GM21825 (cell line): ENCODE measurements around the gene KCNJ5.

Experiments
- ATAC-seq: cut with Tn5 transposase; IDR thresholded peaks from one replicate; pipeline ENCODE4 v1.9.1; 2021; ENCODE audit warnings: mild to moderate bottlenecking, moderate library complexity; ENCODE audit not compliant: unreplicated experiment

KCNJ5 gene

DNA sequence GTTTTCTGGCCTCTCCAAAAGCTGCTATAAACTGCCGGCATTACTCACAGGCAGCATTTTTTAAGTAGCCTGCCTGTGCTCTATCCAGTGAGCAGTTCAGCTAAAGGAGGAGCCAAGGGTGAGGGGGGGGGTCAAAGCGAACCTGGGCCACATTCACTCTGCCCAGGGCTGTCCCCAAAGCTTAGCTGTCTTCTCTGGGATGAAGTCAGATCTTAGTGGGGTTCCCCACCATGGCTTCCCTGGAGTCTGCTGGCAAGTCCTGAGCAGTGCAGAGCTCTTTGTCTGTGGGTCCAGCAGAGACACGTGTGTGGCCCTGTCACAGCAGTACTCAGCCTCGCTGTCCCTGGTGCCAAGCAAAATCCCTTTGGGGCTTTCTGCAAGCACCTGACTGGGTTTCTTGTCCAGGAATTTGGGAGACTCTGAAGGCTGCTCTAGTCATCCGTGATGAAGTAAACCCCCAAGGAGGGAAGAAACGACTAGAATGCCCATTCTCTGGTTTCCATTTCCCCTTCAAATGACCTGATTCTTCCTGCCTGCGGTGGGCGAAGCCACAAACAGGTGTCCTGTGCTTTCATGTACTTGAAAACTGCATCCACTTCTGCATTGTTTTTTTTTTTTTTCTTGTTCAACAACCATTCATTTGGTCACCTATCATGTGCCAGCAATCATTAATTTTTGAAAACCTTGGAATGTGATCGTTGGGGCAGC lies 2.6 kb downstream of the KCNJ5 start:
- peak; percentile 69 for ATAC-seq

DNA sequence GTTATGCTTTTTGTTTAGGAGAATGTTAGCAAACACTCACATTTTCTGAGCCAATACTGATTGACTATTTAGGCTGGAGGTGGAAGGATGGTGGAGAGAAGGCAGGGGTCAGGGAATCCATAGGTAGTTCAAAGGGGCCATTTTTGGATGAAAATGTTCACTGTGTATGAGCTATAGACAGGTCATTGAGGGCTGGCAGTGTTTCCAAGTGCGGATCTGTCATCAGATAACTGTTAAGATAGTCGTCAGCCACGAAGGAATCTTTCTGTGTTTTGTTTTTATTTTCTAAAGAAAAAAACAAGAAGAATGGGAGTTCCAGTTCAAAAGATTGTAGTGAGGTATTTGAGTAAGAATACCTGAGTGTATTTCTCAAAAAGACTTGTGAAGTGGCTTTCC lies 3.1 kb downstream of the KCNJ5 start:
- ATAC-seq, result no peak

DNA sequence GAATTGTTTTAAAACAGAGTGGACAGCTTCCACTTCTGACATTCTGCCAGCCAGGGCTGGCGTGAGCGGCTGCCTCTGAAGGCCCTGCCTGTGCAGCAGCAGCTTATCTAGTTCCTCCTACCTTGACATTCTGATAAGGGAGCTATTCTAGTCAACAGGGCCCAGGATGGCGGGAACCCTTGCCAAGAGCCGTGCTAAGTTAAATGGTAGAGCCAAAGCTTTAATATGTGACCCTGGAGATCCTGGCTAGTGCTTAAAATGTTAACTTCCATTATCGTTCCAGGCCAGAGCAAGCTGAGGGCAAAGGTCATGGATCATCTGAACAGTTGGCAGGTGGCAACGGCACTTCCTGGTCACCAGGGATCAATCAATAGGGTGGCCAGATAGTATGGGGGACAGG lies 3.5 kb downstream of the KCNJ5 start:
- ATAC-seq, result no peak

DNA sequence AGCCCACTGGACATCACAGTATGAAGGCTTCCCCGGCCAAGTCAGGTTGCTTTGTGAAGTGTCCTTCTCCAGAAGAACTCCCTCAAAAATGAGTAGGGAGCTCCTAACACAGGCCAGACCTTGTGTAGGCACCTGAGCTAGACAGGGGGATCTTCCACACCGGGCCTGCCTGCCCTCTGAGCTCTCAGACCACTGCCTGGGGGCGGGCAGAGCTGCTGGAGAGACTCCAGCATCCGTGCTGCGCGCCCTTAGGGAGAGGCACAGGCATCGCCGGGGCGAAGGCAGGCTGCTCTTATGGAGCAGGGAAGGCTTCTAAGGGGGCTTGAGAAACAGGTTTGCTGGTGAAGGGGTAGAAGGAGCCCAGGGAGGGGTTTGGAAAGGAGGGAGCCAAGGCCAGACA lies 4.4 kb downstream of the KCNJ5 start:
- no peak for ATAC-seq

DNA sequence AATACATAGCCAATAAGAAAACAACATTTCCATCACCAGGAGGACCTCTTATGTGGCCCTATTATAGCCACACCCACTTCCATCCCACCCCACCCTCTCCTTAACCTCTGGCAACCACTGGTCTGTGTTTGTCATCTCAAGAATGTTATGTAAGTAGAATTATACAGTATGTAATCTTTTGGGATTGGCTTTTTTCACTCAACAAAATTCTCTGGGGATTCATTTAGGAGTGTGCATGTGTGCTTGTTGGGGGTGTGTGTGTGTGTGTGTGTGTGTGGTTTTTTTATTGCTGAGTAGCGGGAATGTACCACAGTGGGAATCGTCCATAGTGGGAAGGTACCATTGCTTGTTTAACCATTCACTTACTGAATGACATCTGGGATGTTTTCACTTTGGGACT lies 5.2 kb downstream of the KCNJ5 start:
- no peak for ATAC-seq

DNA sequence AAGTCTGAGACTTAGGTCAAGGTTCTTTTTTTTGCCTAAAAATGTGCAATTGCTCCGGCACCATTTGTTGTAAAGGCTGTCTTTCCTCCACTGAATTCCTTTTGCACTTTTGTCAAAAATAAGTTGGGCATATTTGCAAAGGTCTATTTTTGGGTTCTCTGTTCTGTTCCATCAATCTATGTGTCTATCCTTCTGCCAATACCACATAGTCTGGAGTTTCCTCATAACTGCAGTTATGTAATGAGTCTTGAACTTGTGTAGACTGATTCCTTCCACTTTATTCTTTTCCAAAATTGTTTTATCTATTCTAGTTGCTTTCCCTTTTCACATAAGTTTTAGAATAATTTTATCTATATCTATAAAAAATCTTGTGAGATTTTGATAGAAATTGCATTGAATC lies 6.7 kb downstream of the KCNJ5 start:
- ATAC-seq, result no peak

DNA sequence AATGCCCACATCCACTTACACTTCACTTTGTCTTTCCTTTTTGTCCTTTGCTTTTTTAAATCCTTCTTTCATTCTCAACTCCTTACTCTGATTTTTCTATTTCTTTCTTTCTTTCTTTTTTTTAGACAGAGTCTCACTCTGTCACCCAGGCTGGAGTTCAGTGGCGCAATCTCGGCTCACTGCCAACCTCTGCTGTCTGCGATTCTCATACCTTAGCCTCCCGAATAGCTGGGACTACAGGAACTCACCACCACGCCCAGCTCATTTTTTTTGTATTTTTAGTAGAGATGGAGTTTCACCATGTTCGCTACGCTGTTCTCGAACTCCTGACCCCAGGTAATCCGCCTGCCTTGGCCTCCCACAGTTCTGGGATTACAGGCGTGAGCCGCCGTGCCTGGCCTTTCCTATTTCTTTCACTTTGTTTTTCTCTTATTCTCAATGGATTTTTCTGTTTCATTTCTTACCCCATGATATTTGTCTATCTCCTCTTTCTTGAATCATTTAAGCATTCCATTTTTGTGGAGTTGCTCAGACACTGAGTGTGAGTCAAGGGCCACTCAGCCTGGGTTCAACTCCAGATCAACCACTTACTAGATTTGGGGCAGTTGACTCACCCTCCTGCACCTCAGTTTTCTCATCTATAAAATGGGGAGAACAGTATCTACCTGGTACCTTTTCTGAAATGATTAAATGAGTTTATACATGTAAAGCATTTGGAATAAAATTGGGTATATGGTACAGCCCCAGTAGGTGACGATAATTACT lies 7.6 kb downstream of the KCNJ5 start:
- ATAC-seq, result no peak

DNA sequence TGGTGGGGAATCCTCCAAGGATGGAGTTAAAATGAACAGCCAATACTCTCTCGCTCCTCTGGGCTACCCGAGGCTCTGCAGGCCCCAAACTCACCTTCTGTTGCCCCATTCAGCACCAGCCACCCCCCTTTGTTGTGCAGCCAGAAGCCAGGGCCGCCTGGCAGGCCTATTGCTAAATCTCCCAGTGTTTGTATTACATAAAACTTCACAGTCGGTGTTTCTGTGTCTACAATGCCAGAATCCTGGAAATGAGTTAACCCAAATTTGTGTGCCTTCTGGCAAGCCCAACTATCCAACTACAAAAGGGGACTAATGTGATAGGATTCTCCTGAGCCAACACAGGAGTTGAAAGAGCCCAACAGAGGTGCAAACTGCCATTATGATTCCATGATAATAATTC lies 9.3 kb downstream of the KCNJ5 start:
- ATAC-seq, result no peak

DNA sequence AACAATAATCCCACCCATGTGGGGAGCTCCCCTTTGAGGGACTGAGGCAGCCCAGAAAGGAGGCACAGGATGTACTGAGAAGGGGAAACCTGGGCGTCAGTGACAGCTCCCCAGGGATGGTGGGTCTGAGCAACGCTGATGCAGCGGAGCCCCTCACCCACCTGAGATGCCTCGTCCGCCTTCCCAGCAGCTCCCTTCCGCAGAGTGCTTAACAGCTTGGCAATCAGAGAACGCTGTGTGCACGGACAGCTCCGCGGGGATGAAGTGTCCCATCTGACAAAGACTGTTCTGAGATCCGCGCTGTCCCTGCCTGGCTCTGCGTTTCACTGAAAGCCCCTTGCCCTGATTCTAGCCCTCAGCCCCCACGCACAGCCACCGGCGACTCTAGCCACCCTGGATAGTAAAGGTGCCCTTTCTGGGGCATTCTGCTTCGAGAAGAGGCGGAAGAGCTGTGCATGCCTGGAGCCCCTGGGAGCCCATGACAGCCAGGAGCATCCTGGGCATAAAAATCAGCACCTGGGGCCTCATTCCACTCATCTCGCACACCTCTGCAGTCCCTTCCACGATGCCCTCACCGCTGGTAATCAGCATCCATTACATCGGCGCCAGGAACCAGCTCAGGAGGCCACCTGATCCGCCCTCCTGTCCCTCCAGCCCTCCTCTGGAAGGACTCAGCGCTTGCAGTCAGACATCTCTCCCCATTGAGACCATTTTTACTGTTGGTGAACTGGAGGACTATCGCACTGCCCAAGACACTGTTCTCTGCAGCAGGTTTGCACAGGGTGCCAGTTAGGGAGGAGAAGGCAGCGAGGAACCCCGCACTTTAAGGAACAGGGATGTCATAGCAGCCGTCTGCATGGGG lies 10.7 kb downstream of the KCNJ5 start:
- ATAC-seq, result no peak

DNA sequence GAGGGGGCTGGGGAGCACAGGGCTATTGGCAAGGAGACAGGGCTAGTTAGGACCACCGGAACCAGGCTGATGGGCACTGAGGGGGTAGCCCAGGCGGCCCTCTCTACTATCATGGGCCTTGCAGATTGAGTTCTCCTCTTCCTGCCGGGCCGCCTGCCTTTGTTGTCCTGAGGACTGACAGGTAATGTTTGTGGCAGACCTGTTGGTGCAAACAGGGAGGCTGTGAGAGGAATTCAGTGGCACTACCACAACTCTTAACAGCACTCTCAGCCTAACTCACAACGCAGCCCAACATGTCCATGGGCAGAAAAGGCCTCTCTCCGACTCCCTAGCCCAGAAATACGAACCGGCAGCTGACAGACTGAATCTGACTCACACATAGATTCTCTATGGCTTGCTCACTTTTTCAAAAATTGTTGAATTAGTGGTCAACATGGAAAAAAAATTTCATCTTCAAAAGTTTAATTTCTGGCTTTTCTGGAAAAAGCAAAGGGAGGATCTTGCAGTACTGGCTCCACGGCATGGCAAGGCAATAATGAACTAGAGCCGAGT lies 11.4 kb downstream of the KCNJ5 start:
- ATAC-seq, result no peak

DNA sequence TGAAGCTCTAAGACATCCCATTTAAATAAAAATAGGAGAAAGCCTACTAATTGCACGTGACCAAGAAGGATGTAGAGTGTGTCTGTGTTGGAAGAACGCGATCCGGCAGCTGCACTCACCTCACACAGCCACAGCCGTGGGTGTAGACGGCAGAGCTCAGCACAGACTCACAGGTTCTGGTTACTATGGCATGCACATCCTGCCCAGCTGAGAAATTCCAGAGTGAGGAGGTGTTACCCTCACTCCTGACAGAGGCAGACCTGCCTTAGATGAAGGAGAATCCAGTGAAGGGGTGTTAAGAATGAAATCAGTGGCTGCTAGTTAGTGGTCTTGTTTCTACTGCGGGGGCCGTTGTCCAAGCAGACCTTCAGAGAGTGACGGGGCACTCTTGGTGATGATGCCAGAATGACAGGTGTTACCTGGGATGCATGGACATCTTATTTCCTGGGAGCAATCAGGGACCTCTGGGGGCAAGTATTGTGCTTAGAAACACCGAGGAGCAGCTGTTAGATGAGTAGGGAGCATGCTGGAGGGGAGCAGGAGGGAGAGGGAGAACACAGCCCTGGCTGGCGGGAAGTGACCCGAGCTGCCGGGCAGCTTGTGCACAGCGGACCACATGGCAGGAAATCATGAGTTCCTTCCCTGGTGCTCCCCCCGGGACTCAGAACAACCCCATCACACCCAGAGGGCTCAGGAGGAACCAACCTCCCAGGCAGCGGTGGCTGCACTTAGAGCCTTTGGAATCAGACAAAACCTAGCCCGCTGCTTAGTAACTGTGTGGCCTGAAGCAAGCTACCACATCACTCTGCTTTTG lies 12.3 kb downstream of the KCNJ5 start:
- ATAC-seq, result no peak

DNA sequence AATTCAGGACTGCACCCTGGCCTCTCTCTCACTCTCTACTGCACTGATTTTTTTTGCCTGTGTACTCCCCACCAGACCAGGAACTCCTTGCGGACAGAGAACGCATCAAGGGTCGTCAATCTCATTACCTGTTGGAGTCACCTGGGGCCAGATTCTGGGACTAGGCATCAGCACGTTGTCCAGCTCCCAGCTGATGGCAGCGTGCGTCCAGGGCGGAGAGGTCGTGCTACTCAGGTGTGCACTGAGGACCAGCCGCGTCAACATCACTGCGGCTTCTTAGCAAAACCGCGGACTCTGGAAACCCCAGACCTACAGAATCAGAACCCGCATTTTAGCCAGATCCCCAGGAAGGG lies 13.1 kb downstream of the KCNJ5 start:
- ATAC-seq, result no peak

DNA sequence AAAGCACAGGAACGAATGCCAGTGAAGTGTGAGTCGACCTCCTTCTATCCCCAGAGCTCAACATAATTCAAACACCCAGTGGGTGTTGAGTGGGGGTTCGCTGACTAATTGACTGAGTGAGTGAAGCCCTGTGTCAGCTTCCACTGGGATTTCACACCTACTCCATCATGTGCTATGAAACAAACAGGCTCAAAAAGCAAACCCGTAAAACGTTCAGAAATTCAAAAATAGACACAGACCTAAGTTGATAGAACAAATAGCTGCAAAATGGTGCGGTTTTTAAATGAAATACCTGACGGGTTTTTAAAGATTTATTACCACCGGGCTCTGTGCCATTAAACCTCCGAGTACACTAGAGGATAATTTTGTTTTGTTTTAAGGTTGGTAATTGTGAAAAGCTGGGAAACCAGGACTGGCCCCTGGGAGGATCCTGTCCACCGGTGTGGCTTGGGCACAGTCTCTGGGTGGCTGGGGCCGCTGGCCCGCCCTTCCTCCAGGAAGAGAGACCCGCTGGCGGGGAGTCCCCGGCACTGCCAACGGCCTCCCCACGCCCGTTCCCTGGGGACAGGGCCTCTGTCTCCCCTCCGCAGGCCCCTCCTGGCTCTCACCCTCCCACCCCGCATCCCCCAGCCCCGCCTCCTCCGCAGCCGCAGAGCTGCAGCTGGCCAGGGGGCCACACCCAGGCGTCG lies 13.6 kb downstream of the KCNJ5 start:
- peak; percentile 66 for ATAC-seq

DNA sequence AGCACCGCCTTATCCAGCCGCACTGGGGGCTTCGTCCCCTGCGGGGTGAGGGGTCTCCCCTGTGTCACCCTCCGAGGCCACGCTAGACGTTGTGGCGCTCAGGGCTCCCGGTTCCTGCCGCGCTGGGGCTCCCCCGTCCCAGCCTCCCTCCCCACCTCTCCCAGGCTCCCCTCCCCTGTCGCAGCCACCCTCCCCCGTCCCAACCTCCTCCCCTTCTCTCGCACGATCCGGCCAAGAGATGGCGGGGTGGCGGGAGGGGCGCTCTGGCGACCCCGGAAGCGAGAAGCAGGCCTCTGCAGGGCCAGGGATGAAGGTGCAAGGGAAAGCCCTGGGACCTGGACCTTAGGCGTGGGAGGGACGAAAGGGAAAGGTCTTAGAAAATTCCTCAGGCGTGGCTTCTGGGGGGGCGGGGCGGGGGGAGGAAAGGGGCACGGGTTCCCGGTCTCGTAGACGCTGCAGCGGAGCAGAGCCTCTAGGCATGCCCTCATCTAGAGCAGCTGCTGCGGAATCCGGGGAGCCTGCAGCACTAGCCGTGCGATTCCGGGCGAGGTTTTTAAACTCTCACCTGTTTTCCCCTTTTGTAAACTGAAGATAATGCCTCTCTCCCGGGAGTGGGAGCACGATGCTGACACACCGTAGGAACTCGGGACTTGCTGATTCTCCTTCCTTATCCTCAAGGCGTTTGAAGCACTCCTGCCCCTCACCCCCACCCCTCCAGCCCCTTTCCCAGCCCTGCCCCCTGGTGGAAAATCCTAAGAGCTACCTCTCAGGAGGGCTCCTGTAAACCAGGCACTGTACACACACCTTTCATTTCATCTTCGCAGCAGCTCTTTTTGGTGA lies 14.4 kb downstream of the KCNJ5 start:
- ATAC-seq, result peak; percentile 38

DNA sequence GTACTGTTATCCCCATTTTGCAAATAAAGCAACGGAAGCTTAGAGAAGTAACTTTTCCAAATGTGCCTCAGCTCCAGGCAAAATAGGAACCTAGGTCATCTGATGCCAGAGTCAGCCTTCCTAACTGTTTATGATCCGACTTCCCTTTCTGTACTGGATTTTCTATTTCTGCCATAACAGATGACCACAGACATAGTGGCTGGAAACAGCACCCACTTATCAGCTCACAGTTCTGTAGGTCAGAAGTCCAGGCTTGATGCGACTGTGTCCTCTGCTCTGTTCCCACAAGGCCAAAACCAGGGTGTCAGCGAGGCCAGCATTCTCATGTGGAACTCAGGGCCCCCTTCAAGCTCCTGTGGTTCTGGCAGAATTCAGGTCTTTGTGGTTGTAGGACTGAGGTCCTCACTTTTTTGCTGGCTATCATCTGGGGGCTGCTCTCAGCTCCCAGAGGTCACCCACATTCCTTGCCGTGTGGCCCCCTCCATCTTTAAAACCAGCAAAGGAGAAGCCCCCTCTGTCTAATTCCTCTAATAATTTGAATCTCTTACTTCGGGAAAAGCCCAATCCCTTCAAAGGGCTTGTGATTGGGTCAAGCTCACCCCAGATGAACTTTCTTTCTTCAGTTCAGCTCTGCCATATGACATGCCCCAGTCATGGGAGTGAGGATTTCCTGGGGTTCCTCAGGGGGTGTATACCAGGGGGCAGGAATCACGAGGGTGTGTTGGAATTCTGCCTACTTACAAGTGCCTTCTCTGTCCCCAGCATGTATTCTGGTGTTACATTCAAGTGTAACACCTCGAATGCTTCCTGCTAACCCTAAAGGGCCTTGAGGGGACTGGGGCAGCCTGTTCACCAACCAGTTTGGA lies 15.3 kb downstream of the KCNJ5 start:
- ATAC-seq, result no peak

DNA sequence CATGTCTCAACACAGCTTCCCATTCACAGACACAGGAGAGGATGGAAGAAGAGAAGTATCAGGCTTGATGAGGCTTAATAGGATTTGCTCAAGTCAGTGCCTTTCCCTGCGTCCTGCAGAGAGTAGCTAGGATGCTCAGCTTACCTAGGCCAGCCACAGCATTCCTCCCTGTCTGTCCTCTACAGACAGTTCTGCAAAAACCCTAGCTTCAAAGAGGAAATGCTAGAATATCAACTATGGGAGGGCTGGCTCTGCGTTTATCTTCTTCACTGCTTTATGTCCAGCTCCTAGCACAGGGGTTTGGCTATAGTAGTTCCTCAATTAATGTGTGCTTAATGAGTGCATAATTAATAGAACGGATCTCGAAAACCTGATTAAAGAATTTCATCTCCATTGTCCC lies 16.4 kb downstream of the KCNJ5 start:
- ATAC-seq, result no peak

DNA sequence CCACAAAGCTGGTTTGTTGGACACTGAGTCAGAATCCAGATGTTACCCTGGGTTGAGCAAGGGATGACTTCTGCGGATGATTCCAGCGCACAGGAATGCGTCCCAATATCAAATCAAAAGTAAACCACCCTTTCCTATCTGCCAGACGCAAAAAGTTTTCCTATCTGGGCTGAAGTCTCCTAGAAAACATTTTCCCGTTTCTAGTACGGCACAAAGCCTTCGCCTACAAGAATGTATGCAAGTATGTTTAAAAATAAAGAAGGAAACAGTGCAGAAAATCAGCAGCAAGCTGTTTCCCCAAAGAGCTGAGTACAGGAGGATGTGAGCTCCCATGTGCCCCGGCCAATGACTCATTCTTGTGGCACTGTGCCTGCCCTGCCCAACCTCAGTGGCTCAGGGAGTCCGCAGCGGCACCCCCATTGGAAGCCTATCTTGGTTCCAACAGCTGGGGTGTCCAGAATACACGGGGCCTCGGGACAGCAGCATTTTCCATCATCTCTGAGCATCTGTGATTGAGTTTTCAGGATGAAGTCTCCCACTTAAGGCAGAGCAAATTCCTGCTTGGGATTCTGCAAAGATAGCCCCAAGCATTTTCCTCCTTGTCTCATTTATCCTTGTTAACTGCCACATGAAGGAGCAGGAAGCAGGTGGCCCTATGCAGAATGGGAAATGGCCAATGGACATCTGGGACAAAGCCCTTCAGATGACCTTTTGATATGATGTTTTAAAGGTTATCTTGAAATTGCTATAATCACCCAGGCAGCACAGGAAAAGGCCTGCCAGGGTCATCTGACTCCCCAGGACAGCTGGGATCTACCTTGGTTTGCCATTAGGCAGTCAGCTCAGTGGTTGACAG lies 17.5 kb downstream of the KCNJ5 start:
- no peak for ATAC-seq
